B cell (primary cell): ENCODE results near the gene CACNA2D2. TPM values are rescaled to one million over a fixed set of nuclear protein-coding genes. Genes with fewer than 3 reads are reported as not detected.

Experiments
- ATAC-seq: fragments of 200-7000 bp; cut with Tn5 transposase; one replicate; pipeline ENCODE4 v1.10.0; 2021; ENCODE audit warnings: low read depth, mild to moderate bottlenecking, moderate number of reproducible peaks, moderate library complexity
- CTCF ChIA-PET: fragments of 350-600 bp; sonication (Branson Sonifier 250); formaldehyde crosslinking; loops from one replicate; lab custom pipeline; 2021; ENCODE audit warnings: antibody characterized with exemption, inconsistent platforms; lab: Charles Lee
- POLR2A ChIA-PET: fragments of 350-600 bp; sonication (Branson Sonifier 250); formaldehyde crosslinking; loops from one replicate; lab custom pipeline; 2021; ENCODE audit warnings: antibody characterized with exemption; lab: Charles Lee
- DNase-seq: peaks from one replicate; pipeline ENCODE4 v3.0.0; 2013
- H2AFZ ChIP-seq: 2 replicates; pipeline ENCODE4 v1.6.1; 2012; ENCODE audit warnings: mild to moderate bottlenecking, low read depth, low read length; ENCODE audit not compliant: insufficient read depth, poor library complexity, severe bottlenecking
- H3K27ac ChIP-seq, 2 donors: 1 replicate in 1 of 2; 2 replicates in 1 of 2; pipeline ENCODE4 v1.5.1; 2012 to 2013; ENCODE audit warnings: low read length in 2 of 2, mild to moderate bottlenecking in 2 of 2, moderate library complexity in 1 of 2
- H3K27me3 ChIP-seq, 4 experiments: fragments of 200-600 bp in 1 of 4; sonication (generic) in 1 of 4; replicated peaks in 1 of 4; 1 replicate in 2 of 4; 2 replicates in 2 of 4; pipeline versions ENCODE4 v1.6.1 to v1.7.0; 2013 to 2016; ENCODE audit warnings: low read length in 3 of 4, mild to moderate bottlenecking in 2 of 4, mixed read lengths in 1 of 4, moderate library complexity in 1 of 4; ENCODE audit not compliant: insufficient read depth in 4 of 4, control insufficient read depth in 3 of 4; ENCODE audit errors: control extremely low read depth in 1 of 4
- H3K36me3 ChIP-seq, 2 experiments: replicated peaks in 1 of 2; 1 replicate in 1 of 2; 2 replicates in 1 of 2; pipeline versions ENCODE4 v1.6.1 to v1.7.1; 2013; ENCODE audit warnings: low read length in 1 of 2; ENCODE audit not compliant: insufficient read depth in 2 of 2, control insufficient read depth in 1 of 2; ENCODE audit errors: control extremely low read depth in 1 of 2, extremely low read depth in 1 of 2
- H3K4me1 ChIP-seq, 2 donors: fragments of 200-600 bp in 1 of 2; sonication (generic) in 1 of 2; 1 replicate in 1 of 2; 2 replicates in 1 of 2; pipeline versions ENCODE4 v1.5.1 to v1.6.1; 2013 to 2017; ENCODE audit warnings: low read length in 2 of 2; ENCODE audit not compliant: control insufficient read depth in 2 of 2, insufficient read depth in 2 of 2
- H3K4me2 ChIP-seq: replicated peaks from 2 replicates; pipeline ENCODE3; 2012; ENCODE audit warnings: mild to moderate bottlenecking, low read depth, low read length; ENCODE audit not compliant: poor library complexity, severe bottlenecking
- H3K4me3 ChIP-seq, 5 experiments: fragments of 200-600 bp in 1 of 5; sonication (generic) in 1 of 5; 1 replicate in 3 of 5; 2 replicates in 2 of 5; pipeline versions ENCODE4 v1.5.1 to v1.7.0; 2011 to 2016; ENCODE audit warnings: low read length in 4 of 5, mild to moderate bottlenecking in 4 of 5, low read depth in 2 of 5, control low read depth in 1 of 5, moderate library complexity in 1 of 5; ENCODE audit not compliant: insufficient read depth in 1 of 5; ENCODE audit errors: control extremely low read depth in 1 of 5, extremely low read depth in 1 of 5
- H3K79me2 ChIP-seq: fragments of 200-600 bp; sonication (generic); one replicate; pipeline ENCODE4 v1.6.0; 2016; ENCODE audit warnings: low read length; ENCODE audit not compliant: control insufficient read depth, insufficient read depth
- H3K9ac ChIP-seq: fragments of 200-600 bp; sonication (generic); 2 replicates; pipeline ENCODE4 v1.6.1; 2017; ENCODE audit warnings: mild to moderate bottlenecking, low read length, moderate library complexity
- H3K9me3 ChIP-seq, 3 donors: one replicate each; pipeline versions ENCODE4 v1.6.1 to v1.7.1; 2013; ENCODE audit warnings: low read length in 2 of 3; ENCODE audit not compliant: control insufficient read depth in 2 of 3, insufficient read depth in 1 of 3; ENCODE audit errors: control extremely low read depth in 1 of 3
- H4K20me1 ChIP-seq: 2 replicates; pipeline ENCODE4 v1.6.0; 2012; ENCODE audit warnings: mild to moderate bottlenecking, low read length; ENCODE audit not compliant: insufficient read depth, control insufficient read depth, poor library complexity, severe bottlenecking
- H3K27ac Mint-ChIP-seq: one replicate; pipeline ENCODE4 v1.8.0; 2021; ENCODE audit warnings: mixed read lengths
- H3K27me3 Mint-ChIP-seq: one replicate; pipeline ENCODE4 v1.8.0; 2021; ENCODE audit warnings: mixed read lengths
- H3K4me1 Mint-ChIP-seq: one replicate; pipeline ENCODE4 v1.8.0; 2021; ENCODE audit warnings: mixed read lengths
- H3K4me3 Mint-ChIP-seq: one replicate; pipeline ENCODE4 v1.8.0; 2021; ENCODE audit warnings: mixed read lengths
- H3K9me3 Mint-ChIP-seq: one replicate; pipeline ENCODE4 v1.8.0; 2022; ENCODE audit warnings: mixed read lengths; ENCODE audit not compliant: insufficient read depth
- EZH2 ChIP-seq: IDR thresholded peaks from 2 replicates; pipeline ENCODE4 v1.6.1; 2012; ENCODE audit warnings: borderline replicate concordance, low read depth, mild to moderate bottlenecking, moderate library complexity, low read length; ENCODE audit not compliant: insufficient read depth, poor library complexity, severe bottlenecking
- WGBS: methylation state at CpG from one replicate; pipeline ENCODE4 v1.1.5; 2013; ENCODE audit warnings: missing lambda C conversion rate; ENCODE audit not compliant: insufficient coverage; 5-methylcytosine and 5-hydroxymethylcytosine counted together
- intact Hi-C: fragments of 100-400 bp; cut with micrococcal nuclease; formaldehyde crosslinking; loops from one replicate; pipeline ENCODE4 v1.10.0; 2022
- polyA plus RNA-seq: library from polyadenylated mRNA; depleted of rRNA; stranded (reverse); fragments of >200 nt; gene quantifications from 2 replicates; pipeline ENCODE4 v1.2.3, GENCODE V29; 2012
- total RNA-seq, 2 donors: library from RNA; stranded (reverse); fragments of 120-200 nt in 1 of 2; gene quantifications; 1 replicate in 1 of 2; 2 replicates in 1 of 2; pipeline versions ENCODE4 v1.2.3 to v1.2.4, GENCODE V29; 2013 to 2022
- TF ChIP-seq, protein P1 (sequence below): fragments of 200-600 bp; IDR thresholded peaks from one replicate; pipeline ENCODE4 v1.8.0; 2022; ENCODE audit warnings: antibody characterized with exemption, mild to moderate bottlenecking

Gene CACNA2D2
- total and polyA plus RNA-seq, 2 donors (not counting 1 experiment from before 2014, with no cell fraction given): 0.69 to 1.2 TPM

DNA sequence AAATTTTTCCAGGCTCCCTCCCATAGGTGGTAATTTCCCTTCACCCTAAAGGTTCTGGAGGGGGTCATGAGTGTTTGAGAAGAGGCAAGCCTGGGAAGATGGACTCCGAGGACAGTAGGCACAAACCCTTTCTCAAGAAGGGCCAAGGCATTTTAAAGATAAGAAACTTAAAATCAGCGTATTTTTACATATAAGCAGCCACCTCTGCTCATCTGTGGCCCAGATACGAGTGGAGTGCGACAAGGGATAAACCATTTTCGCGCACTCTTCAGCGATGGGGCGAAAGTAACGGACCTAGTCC, 163.3 kb downstream of the CACNA2D2 start:
- Histone ChIP-seq H3K4me1 (peaks cover 38 to 62% of the 10 kb centered on the region in 2 donors), H3K27ac (peak overlapping the region; percentile 97 to 98), H3K4me3 (peak overlapping the region; percentile 61 to 86 (median 69)), H3K9me3 (no peaks in the 10 kb centered on the region), H3K36me3 (peaks cover 0 to 10% of the 10 kb centered on the region in 2 experiments), H3K9ac (peak overlapping the region; percentile 89), H4K20me1 (peaks cover 10% of the 10 kb centered on the region), H2AFZ (peak overlapping the region; percentile 82), H3K27me3 (no peaks in the 10 kb centered on the region), H3K4me2 (peak overlapping the region; percentile 90), H3K79me2 (peaks cover 43% of the 10 kb centered on the region)
- Mint-ChIP-seq H3K4me3 (peak overlapping the region; percentile 96), H3K4me1 (peaks cover 49% of the 10 kb centered on the region), H3K9me3 (no peaks in the 10 kb centered on the region), H3K27me3 (no peaks in the 10 kb centered on the region), H3K27ac (peak overlapping the region; percentile 99)
- no peak for DNase-seq
- TF ChIP-seq EZH2: no peak
- TF ChIP-seq, protein P1, sequence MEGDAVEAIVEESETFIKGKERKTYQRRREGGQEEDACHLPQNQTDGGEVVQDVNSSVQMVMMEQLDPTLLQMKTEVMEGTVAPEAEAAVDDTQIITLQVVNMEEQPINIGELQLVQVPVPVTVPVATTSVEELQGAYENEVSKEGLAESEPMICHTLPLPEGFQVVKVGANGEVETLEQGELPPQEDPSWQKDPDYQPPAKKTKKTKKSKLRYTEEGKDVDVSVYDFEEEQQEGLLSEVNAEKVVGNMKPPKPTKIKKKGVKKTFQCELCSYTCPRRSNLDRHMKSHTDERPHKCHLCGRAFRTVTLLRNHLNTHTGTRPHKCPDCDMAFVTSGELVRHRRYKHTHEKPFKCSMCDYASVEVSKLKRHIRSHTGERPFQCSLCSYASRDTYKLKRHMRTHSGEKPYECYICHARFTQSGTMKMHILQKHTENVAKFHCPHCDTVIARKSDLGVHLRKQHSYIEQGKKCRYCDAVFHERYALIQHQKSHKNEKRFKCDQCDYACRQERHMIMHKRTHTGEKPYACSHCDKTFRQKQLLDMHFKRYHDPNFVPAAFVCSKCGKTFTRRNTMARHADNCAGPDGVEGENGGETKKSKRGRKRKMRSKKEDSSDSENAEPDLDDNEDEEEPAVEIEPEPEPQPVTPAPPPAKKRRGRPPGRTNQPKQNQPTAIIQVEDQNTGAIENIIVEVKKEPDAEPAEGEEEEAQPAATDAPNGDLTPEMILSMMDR: no peak
- ATAC-seq: no peak
- 4% methylated on average over 8 of the region's 9 CpGs for WGBS
- ChIA-PET POLR2A (interaction anchor here (0.9 to 6.1 kb wide), 7 partner anchors 11 to 227 kb away, joined by 3 to 96 read pairs (median 6); partner anchors contain the start of genes C3orf18, CYB561D2, HYAL3 and IFRD2), CTCF (interaction anchor here (0.6 to 2.0 kb wide), 4 partner anchors 10 to 1420 kb away, joined by 4 to 14 read pairs (median 4); partner anchors contain the start of genes CYB561D2, NPRL2 and TUSC2)
- intact Hi-C loops: no loop called here

DNA sequence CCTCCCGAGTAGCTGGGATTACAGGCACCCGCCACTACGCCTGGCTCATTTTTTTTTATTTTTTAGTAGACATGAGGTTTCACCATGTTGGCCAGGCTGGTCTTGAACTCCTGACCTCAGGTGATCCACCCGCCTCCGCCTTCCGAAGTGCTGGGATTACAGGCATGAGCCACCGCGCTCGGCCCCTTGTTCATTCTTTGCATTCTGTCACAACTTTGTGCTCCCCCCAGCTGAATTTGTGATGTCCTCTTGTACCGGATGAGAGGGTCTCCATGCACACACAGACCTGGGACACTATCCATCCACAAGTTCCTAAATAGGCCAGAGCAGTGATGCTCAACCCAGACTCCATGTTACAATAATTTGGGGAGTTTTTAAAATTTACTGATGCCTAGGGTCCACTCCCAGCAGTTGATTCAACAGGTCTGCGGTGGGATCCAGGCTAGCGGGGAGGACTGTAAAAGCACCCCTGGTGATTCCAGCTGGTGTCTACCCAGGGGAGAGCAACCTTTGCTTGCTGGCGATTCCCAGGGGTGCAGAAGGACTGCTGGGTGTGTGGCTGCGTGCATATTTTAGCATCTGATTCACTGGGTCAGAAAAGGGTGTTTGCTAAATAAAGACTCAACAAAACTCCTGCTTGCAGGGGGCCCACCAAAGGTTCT, 163.8 kb downstream of the CACNA2D2 start:
- DNase-seq (no peak), ATAC-seq (no peak)
- POLR2A ChIA-PET: interaction anchor here (1.0 to 6.1 kb wide), 4 partner anchors 11 to 47 kb away, joined by 3 to 96 read pairs (median 8); partner anchors contain the start of genes CYB561D2, IFRD2, NPRL2 and TUSC2
- 47% methylated on average over 10 of the region's 14 CpGs for WGBS
- H3K4me3 ChIP-seq: peak overlapping the region; percentile 61 to 86 (median 69)
- no peaks in the 10 kb centered on the region for H3K27me3 ChIP-seq
- peaks cover 47% of the 10 kb centered on the region for H3K4me1 Mint-ChIP-seq
- peak overlapping the region; percentile 96 for H3K4me3 Mint-ChIP-seq
- H4K20me1 ChIP-seq: peaks cover 12% of the 10 kb centered on the region
- H3K9me3 Mint-ChIP-seq: no peaks in the 10 kb centered on the region
- peak overlapping the region; percentile 90 for H3K4me2 ChIP-seq
- peaks cover 37 to 63% of the 10 kb centered on the region in 2 donors for H3K4me1 ChIP-seq
- peak overlapping the region; percentile 89 for H3K9ac ChIP-seq
- peaks cover 47% of the 10 kb centered on the region for H3K79me2 ChIP-seq
- peaks cover 0 to 10% of the 10 kb centered on the region in 2 experiments for H3K36me3 ChIP-seq
- CTCF ChIA-PET: interaction anchor here (1.8 to 3.9 kb wide), 3 partner anchors 9 to 12 kb away, joined by 4 to 37 read pairs (median 14); partner anchors contain the start of genes CYB561D2, NPRL2 and TUSC2
- no peaks in the 10 kb centered on the region for H3K27me3 Mint-ChIP-seq
- H2AFZ ChIP-seq: peak overlapping the region; percentile 82
- H3K27ac ChIP-seq: peak overlapping the region; percentile 97 to 98
- intact Hi-C loops: loop anchor here (5.0 kb wide), 1 partner anchor 102 kb away; the partner anchor contains the start of gene GNAI2
- no peaks in the 10 kb centered on the region for H3K9me3 ChIP-seq
- H3K27ac Mint-ChIP-seq: peak overlapping the region; percentile 99
- TF ChIP-seq EZH2: no peak
- TF ChIP-seq, protein P1: no peak
